ENCODE measurements around the gene EP400.

- TF ChIP-seq POLR2A (IDR thresholded peaks at IDR 0.05): no peak
- TF ChIP-seq CTCF (IDR thresholded peaks at IDR 0.05): no peak
Observed at GRCh38 chr12:132094269-132094891, 144.6 kb downstream of the EP400 start.
